HCT116 (cell line): ENCODE results near the gene NR5A2. TPM values are rescaled to one million over a fixed set of nuclear protein-coding genes. Genes with fewer than 3 reads are reported as not detected.

ENCODE experiments used
- ATAC-seq: fragments of 200-7000 bp; cut with Tn5 transposase; 2 replicates; pipeline ENCODE4 v1.9.1; 2020; ENCODE audit warnings: mild to moderate bottlenecking, moderate library complexity
- BruUV-seq: library from RNA; stranded (reverse); fragments of 400-500 nt; replicated peaks from 2 replicates; lab custom pipeline; 2021; lab: Mats Ljungman, UMichigan
- CTCF ChIA-PET: fragments of 300-600 bp; sonication (Branson Sonifier 250); formaldehyde crosslinking; loops from one replicate; lab custom pipeline; 2021; ENCODE audit warnings: antibody characterized with exemption; lab: Charles Lee
- POLR2A ChIA-PET: fragments of 300-600, 350-600 bp; sonication (Branson Sonifier 250); formaldehyde crosslinking; loops from one replicate; lab custom pipeline; 2021; ENCODE audit warnings: antibody characterized with exemption; lab: Charles Lee
- RAD21 ChIA-PET, 2 experiments: fragments of 300-600 bp; sonication (Branson Sonifier 250); formaldehyde crosslinking; loops; one replicate each; lab custom pipeline; 2023; ENCODE audit warnings: low total read pairs in 2 of 2; ENCODE audit not compliant: uncharacterized antibody in 2 of 2, unreplicated experiment in 2 of 2, low non-redundant PET in 1 of 2; lab: Charles Lee
- DNase-seq: peaks from one replicate; pipeline ENCODE4 v3.0.0-alpha.2; 2010; ENCODE audit warnings: low read depth, low spot score
- H2AFZ ChIP-seq: fragments of 200-600 bp; shearing (Covaris generic), sonication (generic); 2 replicates; pipeline ENCODE4 v1.6.1; 2017; ENCODE audit warnings: low read depth, mixed run types, mixed read lengths, antibody characterized with exemption, low read length; ENCODE audit not compliant: poor library complexity, severe bottlenecking
- H3K27ac ChIP-seq: 2 replicates; pipeline ENCODE4 v1.5.1; 2012; ENCODE audit warnings: low read depth, low read length
- H3K27me3 ChIP-seq: fragments of 200-600 bp; sonication (generic); 2 replicates; pipeline ENCODE4 v1.6.1; 2016; ENCODE audit warnings: mixed run types, low read length, mixed read lengths; ENCODE audit not compliant: insufficient read depth
- H3K36me3 ChIP-seq, 2 experiments: fragments of 200-500 bp in 1 of 2; fragments of 200-600 bp in 1 of 2; sonication (Bioruptor generic) in 1 of 2; sonication (generic) in 1 of 2; 2 replicates each; pipeline versions ENCODE4 v1.5.1 to v1.6.1; 2014 to 2016; ENCODE audit warnings: low read length in 2 of 2, inconsistent platforms in 1 of 2, mixed read lengths in 1 of 2, mixed run types in 1 of 2; ENCODE audit not compliant: insufficient read depth in 2 of 2, control insufficient read depth in 1 of 2
- H3K4me1 ChIP-seq, 2 experiments: fragments of 200-600 bp in 1 of 2; sonication (generic) in 1 of 2; 2 replicates each; pipeline versions ENCODE4 v1.5.1 to v1.6.1; 2012 to 2017; ENCODE audit warnings: low read length in 2 of 2, inconsistent platforms in 1 of 2, mild to moderate bottlenecking in 1 of 2, mixed read lengths in 1 of 2, mixed run types in 1 of 2, moderate library complexity in 1 of 2; ENCODE audit not compliant: insufficient read depth in 2 of 2, control insufficient read depth in 1 of 2
- H3K4me2 ChIP-seq: fragments of 200-600 bp; sonication (generic); 2 replicates; pipeline ENCODE4 v1.6.1; 2017; ENCODE audit warnings: mixed run types, low read length, mixed read lengths
- H3K4me3 ChIP-seq, 2 experiments: fragments of 200-600 bp in 1 of 2; sonication (generic) in 1 of 2; replicated peaks in 1 of 2; 2 replicates each; pipeline ENCODE4 v1.5.1; 2011 to 2016; ENCODE audit warnings: low read length in 2 of 2, control low read depth in 1 of 2, low read depth in 1 of 2, mild to moderate bottlenecking in 1 of 2, mixed read lengths in 1 of 2, mixed run types in 1 of 2
- H3K79me2 ChIP-seq: fragments of 200-600 bp; sonication (generic); 2 replicates; pipeline ENCODE4 v1.6.1; 2017; ENCODE audit warnings: mild to moderate bottlenecking, mixed run types, low read length, moderate library complexity, mixed read lengths; ENCODE audit not compliant: insufficient read depth
- H3K9ac ChIP-seq: fragments of 200-600 bp; sonication (generic); 2 replicates; pipeline ENCODE4 v1.6.1; 2016; ENCODE audit warnings: low read length, mixed read lengths
- H3K9me2 ChIP-seq: fragments of 200-600 bp; sonication (generic), shearing (Covaris generic); 2 replicates; pipeline ENCODE4 v1.6.1; 2017; ENCODE audit warnings: mixed run types, mild to moderate bottlenecking, moderate library complexity; ENCODE audit not compliant: insufficient read depth
- H3K9me3 ChIP-seq, 2 experiments: fragments of 200-500 bp in 1 of 2; fragments of 200-600 bp in 1 of 2; sonication (Bioruptor generic) in 1 of 2; sonication (generic) in 1 of 2; 2 replicates each; pipeline ENCODE4 v1.6.1; 2014 to 2017; ENCODE audit warnings: low read length in 2 of 2, mixed read lengths in 2 of 2, inconsistent platforms in 1 of 2, low read depth in 1 of 2, mild to moderate bottlenecking in 1 of 2, mixed run types in 1 of 2, moderate library complexity in 1 of 2; ENCODE audit not compliant: control insufficient read depth in 1 of 2, insufficient read depth in 1 of 2
- H4K20me1 ChIP-seq: fragments of 200-600 bp; sonication (generic), shearing (Covaris generic); 2 replicates; pipeline ENCODE4 v1.6.1; 2017; ENCODE audit warnings: mixed run types, mild to moderate bottlenecking, moderate library complexity; ENCODE audit not compliant: insufficient read depth
- ATF3 ChIP-seq: IDR thresholded peaks from 2 replicates; pipeline ENCODE4 v1.6.1; 2012
- CBX3 ChIP-seq: IDR thresholded peaks from 2 replicates; pipeline ENCODE4 v1.6.1; 2012; ENCODE audit warnings: low read depth
- CEBPB ChIP-seq: IDR thresholded peaks from 2 replicates; pipeline ENCODE4 v1.6.1; 2012; ENCODE audit warnings: low read depth
- CTCF ChIP-seq, 3 experiments: fragments of 200-600 bp in 1 of 3; sonication (generic) in 1 of 3; IDR thresholded peaks in 2 of 3; conservative IDR thresholded peaks in 1 of 3; 2 replicates each; pipeline ENCODE4 v1.5.1; 2012 to 2017; ENCODE audit warnings: low read depth in 2 of 3, low read length in 2 of 3, antibody characterized with exemption in 1 of 3, borderline replicate concordance in 1 of 3, control low read depth in 1 of 3, mild to moderate bottlenecking in 1 of 3, mixed read lengths in 1 of 3, mixed run types in 1 of 3, moderate library complexity in 1 of 3; ENCODE audit not compliant: insufficient read depth in 1 of 3
- EGR1 ChIP-seq: IDR thresholded peaks from 2 replicates; pipeline ENCODE4 v1.6.1; 2012; ENCODE audit warnings: low read depth
- ELF1 ChIP-seq: IDR thresholded peaks from 2 replicates; pipeline ENCODE4 v1.6.1; 2012; ENCODE audit warnings: low read depth, borderline replicate concordance
- EZH2phosphoT487 ChIP-seq: fragments of 200-600 bp; IDR thresholded peaks from 2 replicates; pipeline ENCODE4 v1.6.1; 2018; ENCODE audit warnings: antibody characterized with exemption, borderline replicate concordance
- FOSL1 ChIP-seq: IDR thresholded peaks from 2 replicates; pipeline ENCODE4 v1.6.1; 2012; ENCODE audit warnings: low read depth
- POLR2A ChIP-seq: IDR thresholded peaks from 2 replicates; pipeline ENCODE4 v1.7.0; 2011; ENCODE audit warnings: borderline replicate concordance; ENCODE audit not compliant: insufficient read depth, insufficient read length; ENCODE audit errors: extremely low read depth
- SIN3A ChIP-seq: IDR thresholded peaks from 2 replicates; pipeline ENCODE4 v1.6.1; 2012; ENCODE audit warnings: low read depth
- SP1 ChIP-seq: IDR thresholded peaks from 2 replicates; pipeline ENCODE4 v1.6.1; 2012; ENCODE audit warnings: low read depth
- YY1 ChIP-seq: IDR thresholded peaks from 2 replicates; pipeline ENCODE4 v1.6.1; 2011; ENCODE audit warnings: low read length, low read depth, moderate library complexity, mild to moderate bottlenecking; ENCODE audit not compliant: insufficient replicate concordance; ENCODE audit errors: extremely low read depth
- ZBTB33 ChIP-seq: IDR thresholded peaks from 2 replicates; pipeline ENCODE4 v1.6.1; 2011; ENCODE audit warnings: mild to moderate bottlenecking, low read length, moderate library complexity; ENCODE audit not compliant: insufficient replicate concordance; ENCODE audit errors: extremely low read depth
- ZNF274 ChIP-seq: fragments of 200-500 bp; sonication (Bioruptor generic); IDR thresholded peaks from 2 replicates; pipeline ENCODE4 v1.6.1; 2014; ENCODE audit warnings: mild to moderate bottlenecking, low read depth, low read length, inconsistent platforms
- intact Hi-C: fragments of 100-400 bp; cut with micrococcal nuclease; formaldehyde crosslinking; loops from 2 replicates; pipeline ENCODE4 v1.10.0; 2022
- total RNA-seq: library from RNA; stranded (reverse); gene quantifications from one replicate; pipeline ENCODE4 v1.2.1, GENCODE V29; 2021; ENCODE audit not compliant: unreplicated experiment

The NR5A2 gene
- total RNA-seq, 1 experiment from 2014 or later: 0.91 TPM

- BruUV-seq: no TSS peak
- Histone ChIP-seq H3K9ac (no peak overlapping the region), H4K20me1 (no peaks in the 10 kb centered on the region), H3K4me1 (peaks cover 9 to 19% of the 10 kb centered on the region in 2 experiments; a peak in 3 of 4 replicates), H3K27me3 (no peaks in the 10 kb centered on the region), H3K79me2 (no peaks in the 10 kb centered on the region), H3K9me3 (no peaks in the 10 kb centered on the region), H3K36me3 (no peaks in the 10 kb centered on the region), H3K27ac (no peak overlapping the region), H2AFZ (no peak overlapping the region), H3K4me3 (no peak overlapping the region), H3K4me2 (no peak overlapping the region), H3K9me2 (no peaks in the 10 kb centered on the region)
- intact Hi-C loops: no loop called here
- DNase-seq (no peak), ATAC-seq (no peak)
- ChIA-PET POLR2A (no interaction called here), CTCF (no interaction called here), RAD21 (no interaction called here)
- no peak for TF ChIP-seq EZH2phosphoT487
Observed at GRCh38 chr1:200147094-200147493, 119.6 kb downstream of the NR5A2 start.

GRCh38 chr1:200147742-200148141 lies 120.2 kb downstream of the NR5A2 start:
- POLR2A ChIA-PET: no interaction called here
- no peak for TF ChIP-seq CTCF (IDR thresholded peaks at IDR 0.05 in 2 of 3, conservative IDR thresholded peaks at IDR 0.05 in 1 of 3; ENCODE audit: borderline replicate concordance in 1 of 3, insufficient read depth in 1 of 3, low read depth in 2 of 3, low read length in 2 of 3)
- no peak for TF ChIP-seq SIN3A
- TF ChIP-seq SP1: no peak
- TF ChIP-seq ZNF274: no peak
- no peak for TF ChIP-seq FOSL1
- no peak for TF ChIP-seq EZH2phosphoT487
- no peak for TF ChIP-seq POLR2A
- no peak for TF ChIP-seq YY1
- TF ChIP-seq CBX3: no peak
- no peak for TF ChIP-seq ELF1
- no peak for TF ChIP-seq ATF3
- TF ChIP-seq CEBPB: no peak
- no peak for TF ChIP-seq EGR1
- no peak for TF ChIP-seq ZBTB33

More at GRCh38 chr1:200147742-200148141, 120.2 kb downstream of the NR5A2 start:
- Histone ChIP-seq H4K20me1 (no peaks in the 10 kb centered on the region), H3K4me3 (no peak overlapping the region), H3K9ac (no peak overlapping the region), H3K79me2 (no peaks in the 10 kb centered on the region), H3K9me2 (no peaks in the 10 kb centered on the region), H2AFZ (no peak overlapping the region), H3K9me3 (no peaks in the 10 kb centered on the region), H3K4me2 (no peak overlapping the region), H3K27me3 (no peaks in the 10 kb centered on the region), H3K36me3 (no peaks in the 10 kb centered on the region), H3K4me1 (peaks cover 9 to 19% of the 10 kb centered on the region in 2 experiments; a peak in 3 of 4 replicates), H3K27ac (no peak overlapping the region)
- intact Hi-C loops: no loop called here
- no peak for DNase-seq
- CTCF ChIA-PET: no interaction called here
- no peak for ATAC-seq
- RAD21 ChIA-PET: no interaction called here
- no TSS peak for BruUV-seq
